22Rv1 (cell line): ENCODE results near the gene ICAM1.

Experiments
- CTCF ChIP-seq: fragments of 450-650 bp; IDR thresholded peaks from 2 replicates; pipeline ENCODE4 v1.5.1; 2017; ENCODE audit warnings: mild to moderate bottlenecking
- ZFX ChIP-seq: fragments of 450-650 bp; IDR thresholded peaks from 2 replicates; pipeline ENCODE4 v1.6.1; 2017; ENCODE audit warnings: antibody characterized with exemption, borderline replicate concordance

- TF ChIP-seq CTCF (no peak), ZFX (no peak)
These were observed 40.6 kb upstream of the ICAM1 start for GRCh38 chr19:10230173-10230860.
